GM19193 (cell line): ENCODE results near the gene NID1.

Experiments
- POLR2A ChIP-seq: IDR thresholded peaks from 4 replicates; pipeline ENCODE4 v1.6.1; 2011; ENCODE audit not compliant: insufficient read depth, insufficient read length; ENCODE audit errors: extremely low read depth

Gene NID1

GRCh38 chr1:236021424-236022135, 43.3 kb downstream of the NID1 start:
- no peak for TF ChIP-seq POLR2A

- TF ChIP-seq POLR2A: no peak
Observed at GRCh38 chr1:236020359-236021219, 44.3 kb downstream of the NID1 start.

DNA sequence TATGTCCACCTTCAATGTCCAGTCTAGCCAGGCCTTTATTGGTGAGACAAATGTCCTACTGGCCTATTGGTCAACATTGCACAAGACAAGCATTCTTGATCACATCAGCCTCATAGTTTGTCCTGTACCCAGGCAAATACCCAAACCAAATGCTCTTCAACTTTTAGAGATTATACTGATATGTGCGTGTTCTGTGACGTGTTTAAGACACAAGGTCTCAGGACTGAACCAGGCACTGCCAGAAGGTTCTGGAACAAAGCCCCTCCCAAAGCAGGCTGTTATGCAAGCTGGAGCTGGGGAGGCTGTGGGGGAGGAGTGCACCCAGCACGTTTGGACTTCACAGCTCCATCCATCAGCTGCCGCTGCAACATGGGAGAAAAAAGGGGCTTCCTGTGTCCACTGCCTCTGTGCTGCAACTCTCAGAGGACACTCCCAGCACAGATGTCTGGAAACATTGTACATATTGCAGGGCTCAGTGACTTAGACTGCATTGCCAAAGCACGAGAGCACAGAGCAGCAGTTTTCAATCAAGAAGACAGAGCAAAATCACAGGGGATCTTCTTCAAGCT, 45.9 kb downstream of the NID1 start:
- no peak for TF ChIP-seq POLR2A

DNA sequence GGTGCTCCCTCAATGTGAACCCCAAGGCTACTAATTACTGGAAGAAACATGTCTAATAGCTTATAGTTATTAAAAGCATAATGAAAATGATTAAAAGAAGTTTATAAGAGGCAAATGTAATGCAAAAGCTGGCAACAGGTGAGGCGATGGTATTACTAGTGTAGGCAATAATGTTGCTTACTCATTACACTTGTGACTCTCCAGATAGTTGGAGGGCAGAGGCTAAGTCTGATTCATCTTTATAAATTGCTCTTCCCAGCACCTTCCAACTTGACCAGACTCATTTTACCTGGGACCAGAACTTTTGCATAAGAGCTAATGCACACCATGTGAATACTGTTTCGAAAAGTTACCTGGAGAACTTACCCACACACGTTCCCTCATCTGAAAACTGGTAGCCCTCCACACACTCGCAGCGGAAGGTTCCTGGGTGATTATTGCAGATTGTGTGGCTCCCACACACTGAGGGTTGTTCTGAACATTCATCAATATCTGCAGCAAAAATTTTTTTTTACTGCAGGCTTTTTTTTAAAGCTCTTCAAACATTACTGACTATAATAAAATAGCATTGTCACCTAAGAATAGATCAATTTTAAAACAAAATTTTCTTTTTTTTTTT, 48.0 kb downstream of the NID1 start:
- no peak for TF ChIP-seq POLR2A

GRCh38 chr1:236016083-236016482, 48.8 kb downstream of the NID1 start:
- no peak for TF ChIP-seq POLR2A

DNA sequence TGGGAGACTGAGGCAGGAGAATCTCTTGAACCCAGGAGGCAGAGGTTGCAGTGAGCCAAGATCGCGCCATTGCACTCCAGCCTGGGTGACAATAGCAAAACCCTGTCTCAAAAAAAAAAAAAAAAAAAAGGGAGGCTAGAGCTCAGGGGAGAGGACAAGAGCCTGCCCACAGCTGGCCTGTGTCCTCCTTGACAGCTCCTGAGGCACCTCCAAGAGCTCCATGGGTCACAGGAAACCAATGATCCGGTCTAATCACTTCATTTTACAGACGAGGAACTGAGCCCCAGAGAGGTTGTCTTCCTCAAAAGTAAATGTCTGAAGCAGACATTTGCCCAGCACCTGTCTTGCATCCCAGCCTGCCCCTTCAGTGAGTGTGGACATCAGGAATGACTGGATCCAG, 49.4 kb downstream of the NID1 start:
- no peak for TF ChIP-seq POLR2A

DNA sequence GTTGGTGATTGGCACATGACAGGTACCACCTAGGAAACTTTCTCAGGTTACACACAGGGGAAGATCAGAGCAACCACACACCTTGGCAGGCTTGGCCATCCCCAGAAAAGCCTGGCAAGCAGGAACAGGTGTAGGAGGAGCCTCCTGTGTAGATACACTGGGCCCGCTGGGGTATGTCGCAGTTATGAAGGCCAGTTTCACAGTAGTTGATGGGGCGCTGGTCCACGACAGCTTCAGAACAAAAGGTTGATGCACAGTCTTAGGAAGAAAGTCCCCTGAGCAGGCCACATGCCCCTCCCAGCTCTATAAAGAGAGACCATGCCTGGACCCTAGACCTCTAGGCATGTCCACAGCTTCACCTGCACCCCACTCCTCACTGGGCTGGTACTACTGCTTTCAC, 51.6 kb downstream of the NID1 start:
- TF ChIP-seq POLR2A: no peak

DNA sequence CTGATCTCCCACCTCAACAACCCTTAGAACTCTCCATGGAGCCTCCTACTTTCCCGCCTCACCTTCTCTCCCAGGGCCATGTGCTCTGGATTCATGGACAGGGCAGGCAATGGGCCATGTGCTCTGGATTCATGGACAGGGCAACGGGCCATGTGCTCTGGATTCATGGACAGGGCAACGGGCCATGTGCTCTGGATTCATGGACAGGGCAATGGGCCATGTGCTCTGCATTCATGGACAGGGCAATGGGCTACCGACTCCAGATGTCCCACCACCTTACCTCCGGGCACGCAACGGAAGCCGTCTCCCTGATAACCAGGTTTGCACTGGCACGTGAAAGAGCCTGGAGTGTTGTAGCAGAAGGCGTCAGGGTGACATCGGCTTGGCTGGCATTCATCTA, 53.2 kb downstream of the NID1 start:
- TF ChIP-seq POLR2A: no peak

GRCh38 chr1:236010443-236010842, 54.4 kb downstream of the NID1 start:
- no peak for TF ChIP-seq POLR2A

DNA sequence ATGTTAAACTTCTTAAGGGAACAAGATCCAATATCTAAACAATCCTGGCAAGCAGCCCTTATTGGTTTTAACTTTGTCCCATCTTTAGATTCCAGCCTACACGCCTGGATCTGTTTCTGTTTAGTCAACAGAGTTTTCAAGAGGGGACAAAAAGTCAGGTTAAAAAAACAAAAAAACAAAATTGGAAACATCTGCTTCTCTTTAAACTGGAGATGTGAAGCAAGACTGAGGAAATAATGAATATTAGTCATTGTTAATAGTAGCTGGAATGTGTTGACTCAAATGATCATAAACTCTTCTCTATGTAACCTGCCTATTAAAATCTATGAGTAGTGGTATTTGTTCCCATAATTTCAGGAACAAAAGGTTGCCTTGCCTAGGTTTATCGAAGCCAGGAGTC, 55.0 kb downstream of the NID1 start:
- TF ChIP-seq POLR2A: no peak

DNA sequence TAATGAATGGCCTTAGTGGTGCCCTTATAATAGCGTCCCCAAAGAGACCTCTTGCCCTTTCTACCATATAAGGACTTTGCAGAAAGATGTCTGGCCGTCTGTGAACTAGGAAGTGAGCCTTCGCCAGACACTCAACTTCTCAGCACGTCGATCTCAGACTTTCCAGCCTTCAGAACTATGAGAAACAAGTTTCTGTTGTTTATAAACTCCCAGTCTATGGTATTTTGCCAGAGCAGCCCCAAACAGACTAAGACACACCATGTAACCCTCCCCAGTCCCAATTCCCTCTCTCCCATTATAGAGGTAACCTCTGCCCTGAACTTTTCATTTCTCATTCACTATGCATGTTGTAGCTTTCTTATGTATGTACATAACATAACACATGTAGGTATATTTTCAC, 55.7 kb downstream of the NID1 start:
- no peak for TF ChIP-seq POLR2A

GRCh38 chr1:236007781-236008180, 57.1 kb downstream of the NID1 start:
- no peak for TF ChIP-seq POLR2A

DNA sequence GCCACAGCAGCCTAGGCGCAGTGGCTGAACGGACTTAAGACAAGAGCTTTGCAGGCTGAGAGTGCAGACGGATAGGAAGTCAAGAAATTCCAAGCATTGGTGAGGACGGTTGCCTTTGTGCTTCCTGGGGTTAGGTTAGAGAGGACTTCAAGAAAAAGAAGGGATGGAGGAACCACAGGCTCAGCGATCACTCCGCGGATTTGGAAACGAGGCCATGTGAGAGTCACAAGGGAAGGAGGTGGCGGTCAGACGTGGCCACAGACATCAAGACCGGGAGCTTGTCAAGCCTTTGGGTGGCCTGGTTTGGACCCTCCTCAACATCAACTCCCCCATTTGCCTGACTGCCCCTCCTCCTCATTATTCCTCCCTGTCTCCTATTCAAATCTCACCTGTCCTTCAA, 62.3 kb downstream of the NID1 start:
- no peak for TF ChIP-seq POLR2A

GRCh38 chr1:236002025-236002390, 62.9 kb downstream of the NID1 start:
- TF ChIP-seq POLR2A: no peak

DNA sequence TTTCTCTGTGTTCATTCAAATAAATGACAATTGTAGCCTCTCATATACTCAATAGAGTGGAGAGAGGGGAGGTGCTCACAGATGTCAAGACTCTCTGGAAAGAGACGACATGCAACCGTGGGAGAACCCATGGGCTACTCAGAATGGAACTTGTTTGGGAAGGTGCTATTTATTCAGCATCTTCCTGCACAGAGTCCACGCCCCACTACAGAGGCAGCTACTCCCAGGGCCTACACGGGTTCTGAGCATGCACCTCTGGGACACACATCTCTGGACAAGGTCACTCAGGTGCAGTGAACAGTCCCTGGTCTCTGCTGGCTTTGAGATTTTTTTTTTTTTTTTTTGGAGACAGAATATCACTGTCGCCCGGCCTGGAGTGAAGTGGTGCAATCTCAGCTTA, 64.1 kb downstream of the NID1 start:
- TF ChIP-seq POLR2A: no peak
